Measurements from ENCODE around the gene TMEM248. TPM values are rescaled to one million over a fixed set of nuclear protein-coding genes. Genes with fewer than 3 reads are reported as not detected.

The TMEM248 gene
- total RNA-seq, 3 donors from 2014 or later (not counting 1 experiment from before 2014, with no cell fraction given): 97.3 to 105 (median 103) TPM

DNA sequence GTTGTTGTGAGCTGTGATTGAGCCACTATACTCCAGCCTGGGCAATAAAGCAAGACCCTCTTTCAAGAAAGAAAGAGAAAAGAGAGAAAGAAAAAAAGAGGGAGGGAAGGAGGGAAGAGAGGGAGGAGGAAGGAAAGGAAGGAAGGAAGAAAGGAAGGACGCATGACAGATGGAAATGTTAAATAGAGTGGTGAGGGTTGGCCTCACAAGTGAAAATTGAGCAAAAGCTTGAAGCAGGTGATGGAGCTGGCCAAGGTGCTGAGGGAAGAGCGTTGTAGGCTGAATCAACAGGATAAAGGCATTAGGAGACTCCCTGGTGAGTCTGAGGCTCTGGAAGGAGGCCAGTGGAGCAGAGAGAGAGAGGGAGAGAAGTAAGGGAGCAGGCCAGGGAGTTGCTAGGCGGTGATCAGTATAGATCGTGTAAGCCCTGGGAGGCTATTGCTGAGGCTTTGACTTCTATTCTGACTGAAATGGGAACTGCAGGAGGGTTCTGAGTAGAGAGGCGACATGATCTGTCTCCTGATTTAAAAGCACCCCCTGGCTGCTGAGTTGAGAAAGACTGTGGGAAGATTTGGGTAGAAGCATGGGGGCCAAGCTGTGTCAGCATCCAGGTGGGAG is 26.5 kb upstream of the TMEM248 start:
- Histone ChIP-seq H3K9me3 (ENCODE audit: control insufficient read depth, insufficient read depth, low read length) (no peaks in the 10 kb centered on the region), H3K4me1 (ENCODE audit: control insufficient read depth, insufficient read depth, low read length) (no peaks in the 10 kb centered on the region), H3K27ac (ENCODE audit: low read length) (no peak overlapping the region), H3K4me3 (ENCODE audit: low read length) (no peak overlapping the region), H3K36me3 (ENCODE audit: control insufficient read depth, insufficient read depth, low read length) (peaks cover 2% of the 10 kb centered on the region), H3K27me3 (ENCODE audit: control insufficient read depth, insufficient read depth, low read length) (no peaks in the 10 kb centered on the region)
- Mint-ChIP-seq H3K36me3 (no peaks in the 10 kb centered on the region), H3K27ac (peak overlapping the region in 1 of 2 donors; percentile 17), H3K27me3 (ENCODE audit: low read depth in 2 of 2) (no peaks in the 10 kb centered on the region), H3K9me3 (no peaks in the 10 kb centered on the region), H3K4me3 (no peak overlapping the region), H3K4me1 (no peaks in the 10 kb centered on the region)
- 90% methylated on average over 5 of the region's 5 CpGs for WGBS (ENCODE audit: insufficient coverage)
- peak in 1 of 2 donors; percentile 4 for DNase-seq
- intact Hi-C loops (cut with micrococcal nuclease): no loop called here
- TF ChIP-seq, protein P1, sequence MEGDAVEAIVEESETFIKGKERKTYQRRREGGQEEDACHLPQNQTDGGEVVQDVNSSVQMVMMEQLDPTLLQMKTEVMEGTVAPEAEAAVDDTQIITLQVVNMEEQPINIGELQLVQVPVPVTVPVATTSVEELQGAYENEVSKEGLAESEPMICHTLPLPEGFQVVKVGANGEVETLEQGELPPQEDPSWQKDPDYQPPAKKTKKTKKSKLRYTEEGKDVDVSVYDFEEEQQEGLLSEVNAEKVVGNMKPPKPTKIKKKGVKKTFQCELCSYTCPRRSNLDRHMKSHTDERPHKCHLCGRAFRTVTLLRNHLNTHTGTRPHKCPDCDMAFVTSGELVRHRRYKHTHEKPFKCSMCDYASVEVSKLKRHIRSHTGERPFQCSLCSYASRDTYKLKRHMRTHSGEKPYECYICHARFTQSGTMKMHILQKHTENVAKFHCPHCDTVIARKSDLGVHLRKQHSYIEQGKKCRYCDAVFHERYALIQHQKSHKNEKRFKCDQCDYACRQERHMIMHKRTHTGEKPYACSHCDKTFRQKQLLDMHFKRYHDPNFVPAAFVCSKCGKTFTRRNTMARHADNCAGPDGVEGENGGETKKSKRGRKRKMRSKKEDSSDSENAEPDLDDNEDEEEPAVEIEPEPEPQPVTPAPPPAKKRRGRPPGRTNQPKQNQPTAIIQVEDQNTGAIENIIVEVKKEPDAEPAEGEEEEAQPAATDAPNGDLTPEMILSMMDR (IDR thresholded peaks at IDR 0.05): no peak
- no peak for ATAC-seq

DNA sequence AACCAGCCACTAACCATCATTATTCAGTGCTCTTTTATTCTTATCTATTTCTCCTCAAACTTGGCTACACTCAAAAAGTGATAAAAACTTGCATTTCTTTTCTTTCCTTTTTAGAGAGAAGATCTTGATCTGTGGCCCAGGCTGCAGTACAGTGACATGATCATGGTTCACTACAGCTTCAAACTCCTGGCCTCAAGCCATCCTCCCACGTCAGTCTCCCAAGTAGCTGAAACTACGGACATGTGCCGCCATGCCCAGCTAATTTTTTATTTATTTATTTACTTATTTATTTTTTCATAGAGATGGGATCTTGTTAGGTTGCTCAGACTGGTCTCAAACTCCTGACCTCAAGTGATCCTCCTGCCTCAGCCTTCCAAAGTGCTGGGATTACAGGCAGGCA is 24.6 kb upstream of the TMEM248 start:
- no peaks in the 10 kb centered on the region for H3K4me1 Mint-ChIP-seq
- Histone ChIP-seq H3K36me3 (ENCODE audit: control insufficient read depth, insufficient read depth, low read length) (peaks cover 2% of the 10 kb centered on the region), H3K4me1 (ENCODE audit: control insufficient read depth, insufficient read depth, low read length) (no peaks in the 10 kb centered on the region), H3K27me3 (ENCODE audit: control insufficient read depth, insufficient read depth, low read length) (no peaks in the 10 kb centered on the region), H3K27ac (ENCODE audit: low read length) (no peak overlapping the region), H3K4me3 (ENCODE audit: low read length) (no peak overlapping the region), H3K9me3 (ENCODE audit: control insufficient read depth, insufficient read depth, low read length) (no peaks in the 10 kb centered on the region)
- intact Hi-C loops (cut with micrococcal nuclease): no loop called here
- H3K9me3 Mint-ChIP-seq: no peaks in the 10 kb centered on the region
- ATAC-seq (no peak), DNase-seq (no peak)
- no peaks in the 10 kb centered on the region for H3K36me3 Mint-ChIP-seq
- no peak overlapping the region for H3K4me3 Mint-ChIP-seq
- 100% methylated on average over 1 of the region's 3 CpGs for WGBS (ENCODE audit: insufficient coverage)
- TF ChIP-seq, protein P1 (IDR thresholded peaks at IDR 0.05): no peak
- no peaks in the 10 kb centered on the region for H3K27me3 Mint-ChIP-seq (ENCODE audit: low read depth in 2 of 2)
- H3K27ac Mint-ChIP-seq: no peak overlapping the region

DNA sequence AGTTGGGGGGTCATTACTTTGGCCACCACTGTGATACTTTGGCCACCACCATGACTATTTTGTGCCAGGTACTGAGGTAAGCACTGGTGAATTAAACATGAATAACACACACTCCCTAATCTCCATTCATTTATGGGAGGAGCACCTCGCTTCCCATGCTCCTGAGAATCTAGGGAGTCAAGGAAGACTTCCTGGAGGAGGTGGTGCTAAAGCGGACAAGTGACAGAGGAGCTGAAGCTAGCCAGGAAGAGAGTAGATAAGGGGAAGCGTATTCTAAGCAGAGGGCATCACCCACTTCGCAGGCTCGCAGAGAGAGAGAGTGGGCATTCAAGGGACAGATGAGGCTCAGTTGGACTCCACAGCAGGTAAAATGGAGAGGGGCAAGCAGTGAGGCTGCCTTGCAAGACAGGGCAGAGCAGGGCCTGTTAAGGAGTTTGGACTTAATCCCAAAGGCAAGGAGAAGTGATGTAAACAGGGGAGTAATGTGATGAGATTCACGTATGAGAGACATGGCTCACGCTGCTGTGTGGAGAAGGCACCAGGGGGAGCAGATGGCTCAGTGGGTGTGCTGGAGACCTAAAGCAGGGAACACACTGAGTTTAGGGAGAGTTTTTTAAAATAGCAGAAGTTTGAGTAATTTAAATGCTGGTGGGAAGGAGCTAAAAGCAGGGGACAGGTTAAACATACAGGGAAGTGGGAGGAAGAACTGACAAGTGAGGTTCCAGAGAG is 21.3 kb upstream of the TMEM248 start:
- H3K4me3 Mint-ChIP-seq: no peak overlapping the region
- no peaks in the 10 kb centered on the region for H3K4me1 Mint-ChIP-seq
- Histone ChIP-seq H3K9me3 (ENCODE audit: control insufficient read depth, insufficient read depth, low read length) (no peaks in the 10 kb centered on the region), H3K27me3 (ENCODE audit: control insufficient read depth, insufficient read depth, low read length) (no peaks in the 10 kb centered on the region), H3K36me3 (ENCODE audit: control insufficient read depth, insufficient read depth, low read length) (peaks cover 2% of the 10 kb centered on the region), H3K27ac (ENCODE audit: low read length) (no peak overlapping the region), H3K4me3 (ENCODE audit: low read length) (no peak overlapping the region), H3K4me1 (ENCODE audit: control insufficient read depth, insufficient read depth, low read length) (no peaks in the 10 kb centered on the region)
- ATAC-seq (no peak), DNase-seq (no peak)
- H3K27me3 Mint-ChIP-seq (ENCODE audit: low read depth in 2 of 2): no peaks in the 10 kb centered on the region
- H3K9me3 Mint-ChIP-seq: no peaks in the 10 kb centered on the region
- no peaks in the 10 kb centered on the region for H3K36me3 Mint-ChIP-seq
- TF ChIP-seq, protein P1 (IDR thresholded peaks at IDR 0.05): no peak
- WGBS (ENCODE audit: insufficient coverage): 90% methylated on average over 7 of the region's 7 CpGs
- no peak overlapping the region for H3K27ac Mint-ChIP-seq
- intact Hi-C loops (cut with micrococcal nuclease): no loop called here
